Limb (tissue), 2 donors: ENCODE measurements around the gene PVR.
"Not testable (repeated sequence)": the region's sequence is repeated elsewhere in the genome, so short reads cannot be mapped to it uniquely, and the experiment has no call there.

Experiments used
- DNase-seq, 2 donors: peaks; one replicate each; pipeline ENCODE4 v3.0.0-alpha.2; 2016; ENCODE audit errors: extremely low spot score in 2 of 2

The PVR gene

DNA sequence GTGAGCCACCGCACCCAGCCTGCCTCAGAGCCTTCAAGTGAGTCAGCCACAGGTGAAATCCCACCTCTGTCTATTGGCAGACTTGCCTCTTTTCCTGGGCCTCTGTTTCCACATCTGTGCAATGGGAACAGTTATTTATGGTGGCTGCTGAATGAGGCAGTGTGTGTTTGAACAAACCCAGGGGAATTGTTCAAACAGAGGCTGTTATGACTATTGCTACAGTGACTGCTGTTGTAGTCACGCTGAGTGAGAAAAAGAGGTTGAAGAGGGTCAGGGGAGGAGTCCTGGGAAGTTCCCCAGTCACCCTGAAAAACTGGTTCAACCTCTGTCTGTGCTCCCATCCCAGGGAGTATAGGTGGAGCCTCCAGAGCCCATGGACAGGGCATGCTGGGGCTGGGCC is 27.7 kb downstream of the PVR start, which contains the start of gene CEACAM19:
CEACAM19 (plus strand) TSS at position 83 of the 400 bp plus-strand sequence. CDS start 450 bp downstream, outside the sequence.
- no peak for DNase-seq

DNA sequence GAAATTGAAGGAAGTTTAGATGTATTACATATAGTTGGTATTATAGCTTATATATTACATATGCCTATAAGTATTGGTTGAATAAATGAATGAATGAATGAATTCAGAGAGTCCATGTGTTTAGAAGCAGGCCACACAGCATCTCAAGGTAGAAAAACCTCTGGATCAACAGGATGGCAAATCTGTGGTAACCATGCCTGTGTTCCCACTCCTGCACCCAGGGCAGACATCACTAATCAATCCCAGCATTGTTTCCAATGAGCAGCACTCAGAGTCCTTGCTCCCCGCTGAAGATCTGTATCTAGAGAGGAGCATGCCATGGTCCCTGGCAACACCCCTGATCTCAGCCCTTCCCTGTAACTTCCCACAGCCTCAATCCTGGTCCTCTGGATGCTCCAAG is 28.5 kb downstream of the PVR start:
- no peak for DNase-seq

DNA sequence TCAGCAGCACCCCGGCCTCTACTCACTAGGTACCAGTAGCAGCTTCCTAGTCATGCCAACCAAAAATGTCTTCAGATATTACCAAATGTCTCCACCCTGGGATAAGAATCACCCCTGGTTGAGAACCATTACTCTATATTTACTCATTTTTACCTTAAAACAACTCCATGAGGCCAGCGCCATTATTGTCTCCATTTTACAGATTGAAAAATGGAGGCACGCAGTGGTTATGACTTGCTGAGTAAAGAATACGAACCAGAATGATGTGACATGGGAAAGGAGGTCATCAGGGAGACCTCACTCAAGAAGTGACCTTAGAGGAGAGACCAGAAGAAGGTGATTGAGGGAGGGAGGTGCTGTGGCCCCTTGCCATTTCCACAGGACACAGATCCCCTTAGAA is 29.8 kb downstream of the PVR start:
- no peak for DNase-seq

DNA sequence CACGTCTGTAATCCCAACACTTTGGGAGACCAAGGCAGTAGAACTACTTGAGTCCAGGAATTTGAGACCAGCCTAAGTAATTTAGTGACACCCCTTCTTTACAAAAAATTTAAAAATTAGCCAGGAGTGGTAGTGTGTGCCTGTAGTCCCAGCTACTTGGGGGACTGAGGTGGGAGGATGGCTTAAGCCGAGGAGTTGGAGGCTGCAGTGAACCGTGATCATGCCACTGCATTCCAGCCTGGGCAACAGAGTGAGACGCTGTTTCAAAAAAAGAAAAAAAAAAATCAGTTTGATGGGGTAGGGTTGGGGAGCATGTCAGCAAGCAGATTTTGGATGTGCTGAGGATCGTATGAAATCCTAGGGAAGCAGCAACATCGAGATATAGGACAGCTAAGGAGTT is 31.8 kb downstream of the PVR start:
- no peak for DNase-seq

DNA sequence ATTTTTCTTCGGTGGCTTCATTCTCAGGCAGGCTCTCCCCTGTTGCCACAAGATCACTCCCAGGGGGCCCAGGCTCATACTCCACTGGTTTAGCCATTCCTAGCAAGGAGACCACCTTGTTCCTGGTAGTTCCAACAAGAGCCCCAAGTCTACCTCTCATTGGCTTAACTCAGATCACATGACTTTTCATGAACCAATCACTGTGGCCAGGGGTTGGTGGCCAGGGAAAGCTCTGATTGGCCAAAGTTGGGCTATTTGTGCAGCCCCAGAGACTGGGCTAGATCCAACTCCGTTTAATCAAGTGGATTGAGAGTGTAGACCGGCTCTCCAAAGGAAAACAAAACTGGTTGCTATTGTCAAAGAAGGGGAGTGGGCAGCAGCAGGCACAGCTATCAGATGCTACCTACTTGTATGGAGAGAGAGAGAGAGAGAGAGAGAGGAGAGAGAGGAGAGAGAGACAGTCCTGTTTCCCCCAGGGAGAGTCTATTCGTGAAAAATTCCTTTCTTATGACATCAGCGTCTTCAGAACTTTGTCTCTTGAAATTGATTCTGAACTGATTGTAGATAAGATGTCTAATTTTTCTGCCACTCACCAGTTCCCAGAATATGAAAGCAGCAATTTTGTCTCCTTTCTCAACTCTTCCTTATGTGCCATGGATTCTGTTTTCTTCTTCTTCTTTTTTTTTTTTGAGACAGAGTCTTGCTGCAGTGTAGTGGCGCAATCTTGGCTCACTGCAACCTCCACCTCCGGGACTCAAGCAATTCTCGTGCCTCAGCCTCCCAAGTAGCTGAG is 33.5 kb downstream of the PVR start:
- no peak for DNase-seq

DNA sequence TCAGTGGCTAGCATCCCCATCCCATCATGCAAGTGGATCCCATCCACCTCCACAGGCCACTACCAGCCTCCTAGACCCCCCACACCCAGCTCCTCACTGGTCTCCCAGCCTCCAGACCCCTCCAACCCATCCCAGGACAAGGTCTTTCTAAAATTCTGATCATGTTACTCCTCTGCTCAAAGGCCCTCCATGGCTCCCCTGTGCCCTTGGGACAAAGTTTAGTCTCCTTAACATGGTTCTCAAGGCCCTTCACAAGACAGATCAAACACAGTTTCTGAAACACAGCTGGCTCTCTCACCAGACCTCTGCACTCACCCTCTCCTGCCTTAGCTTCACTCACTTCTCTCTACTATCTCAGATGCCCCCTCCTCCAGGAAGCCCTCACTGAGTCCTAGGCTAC is 36.8 kb downstream of the PVR start:
- DNase-seq = no peak

DNA sequence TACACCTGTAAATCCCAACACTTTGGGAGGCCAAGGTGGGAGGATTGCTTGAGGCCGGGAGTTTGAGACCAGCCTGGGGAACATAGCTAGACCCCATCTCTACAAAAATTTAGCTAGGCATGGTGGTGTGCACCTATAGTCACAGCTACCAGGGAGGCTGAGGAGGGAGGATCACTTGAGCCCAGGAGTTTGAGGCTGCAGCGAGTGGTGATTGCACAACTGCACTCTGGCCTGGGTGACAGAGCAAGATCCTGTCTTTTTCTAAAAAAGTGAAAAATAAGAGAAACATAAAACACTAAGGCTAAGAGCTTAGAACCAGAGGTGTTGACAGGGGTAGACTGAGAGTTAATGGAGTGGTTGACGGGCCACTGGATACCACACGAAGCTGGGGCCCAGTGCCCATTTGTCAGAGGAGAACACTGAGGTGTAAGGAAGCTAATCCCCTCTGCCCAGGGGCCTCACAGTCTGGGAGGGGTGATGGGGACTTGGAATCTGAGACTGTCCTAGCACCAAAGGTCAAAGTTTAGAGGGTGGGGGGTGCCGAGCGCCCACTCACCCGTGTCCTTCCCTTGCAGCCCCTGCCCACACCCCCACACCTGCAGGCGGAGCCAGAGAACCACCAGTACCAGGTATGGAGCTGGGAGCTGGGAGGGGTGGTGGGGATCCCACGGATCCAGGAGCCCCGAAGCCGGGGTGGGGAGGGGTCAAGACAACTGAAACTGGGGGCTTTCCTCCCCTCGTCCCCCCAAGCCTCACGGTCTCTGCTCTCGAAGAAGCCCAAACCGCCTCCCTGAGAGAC is 38.5 kb downstream of the PVR start:
- no peak for DNase-seq

DNA sequence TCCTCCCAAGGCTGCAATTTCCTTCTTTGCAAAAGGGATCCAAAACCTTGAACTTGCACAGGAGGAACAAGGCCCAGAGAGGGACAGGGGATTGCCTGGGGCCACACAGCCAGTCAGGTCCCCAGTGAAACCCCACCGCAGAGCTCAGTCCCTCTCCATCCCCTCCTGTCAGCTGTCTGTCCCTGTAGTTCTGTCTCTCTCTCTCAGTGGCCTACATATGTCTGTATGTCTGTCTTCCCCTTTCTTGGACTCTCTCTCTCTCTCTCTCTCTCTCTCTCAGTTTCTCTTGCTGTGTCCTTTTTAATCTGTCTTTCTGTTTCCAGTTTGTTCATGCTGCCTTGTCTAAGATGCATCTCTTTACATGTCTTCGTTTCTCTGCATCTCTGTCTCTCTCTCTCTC is 39.1 kb downstream of the PVR start:
- no peak for DNase-seq

DNA sequence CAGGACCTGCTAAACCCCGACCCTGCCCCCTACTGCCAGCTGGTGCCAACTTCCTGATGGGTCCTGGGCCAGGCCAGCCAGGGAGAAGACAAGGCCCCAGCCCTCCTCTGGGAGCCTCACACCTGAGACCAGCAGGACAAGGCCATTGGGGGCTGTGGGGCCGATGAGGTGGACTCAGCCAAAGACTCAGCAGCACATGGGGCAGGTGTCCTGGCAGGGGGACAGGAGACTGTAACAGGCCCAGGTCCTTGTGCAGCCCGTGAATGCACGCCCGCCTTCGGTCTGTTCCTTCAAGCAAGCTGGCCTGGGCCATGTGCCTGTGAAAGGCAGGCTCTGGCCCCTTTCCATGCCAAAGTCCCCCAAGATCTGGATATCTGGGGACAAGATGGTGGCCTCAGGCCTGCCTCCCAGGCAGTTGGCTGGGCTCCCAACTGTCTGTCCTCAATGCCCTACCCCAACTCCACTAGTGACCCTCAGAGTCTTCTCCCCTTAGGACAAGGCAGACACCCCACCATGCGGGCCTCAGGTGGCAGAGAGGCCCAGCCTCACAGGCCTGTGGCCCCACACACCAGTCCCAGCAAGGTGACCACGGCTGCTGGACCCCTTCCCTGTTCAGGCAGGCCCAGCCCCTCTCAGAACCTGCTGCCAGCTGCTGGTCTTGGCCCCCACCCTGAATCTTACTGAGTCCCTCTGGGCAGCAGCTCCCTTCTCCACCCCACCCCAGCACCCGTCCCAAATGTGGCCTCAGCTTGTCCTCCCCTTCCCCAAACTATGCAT is 39.9 kb downstream of the PVR start:
- DNase-seq = no peak

DNA sequence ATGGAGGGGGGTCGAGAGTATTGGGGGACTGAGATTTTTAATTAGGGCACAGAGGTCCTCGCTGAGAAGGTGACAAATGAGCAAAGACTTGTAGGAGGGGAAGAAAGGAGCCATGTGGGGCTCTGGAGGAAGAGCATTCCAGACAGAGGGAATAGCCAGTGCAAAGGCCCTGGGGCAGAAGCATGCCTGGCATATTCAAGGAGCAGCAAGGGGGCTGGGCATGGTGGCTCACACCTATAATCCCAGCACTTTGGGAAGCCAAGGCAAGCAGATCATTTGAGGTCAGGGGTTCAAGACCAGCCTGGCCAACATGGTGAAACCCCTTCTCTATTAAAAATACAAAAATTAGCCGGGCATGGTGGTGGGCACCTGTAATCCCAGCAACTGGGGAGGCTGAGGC is 40.7 kb downstream of the PVR start:
- not testable (repeated sequence) for DNase-seq

DNA sequence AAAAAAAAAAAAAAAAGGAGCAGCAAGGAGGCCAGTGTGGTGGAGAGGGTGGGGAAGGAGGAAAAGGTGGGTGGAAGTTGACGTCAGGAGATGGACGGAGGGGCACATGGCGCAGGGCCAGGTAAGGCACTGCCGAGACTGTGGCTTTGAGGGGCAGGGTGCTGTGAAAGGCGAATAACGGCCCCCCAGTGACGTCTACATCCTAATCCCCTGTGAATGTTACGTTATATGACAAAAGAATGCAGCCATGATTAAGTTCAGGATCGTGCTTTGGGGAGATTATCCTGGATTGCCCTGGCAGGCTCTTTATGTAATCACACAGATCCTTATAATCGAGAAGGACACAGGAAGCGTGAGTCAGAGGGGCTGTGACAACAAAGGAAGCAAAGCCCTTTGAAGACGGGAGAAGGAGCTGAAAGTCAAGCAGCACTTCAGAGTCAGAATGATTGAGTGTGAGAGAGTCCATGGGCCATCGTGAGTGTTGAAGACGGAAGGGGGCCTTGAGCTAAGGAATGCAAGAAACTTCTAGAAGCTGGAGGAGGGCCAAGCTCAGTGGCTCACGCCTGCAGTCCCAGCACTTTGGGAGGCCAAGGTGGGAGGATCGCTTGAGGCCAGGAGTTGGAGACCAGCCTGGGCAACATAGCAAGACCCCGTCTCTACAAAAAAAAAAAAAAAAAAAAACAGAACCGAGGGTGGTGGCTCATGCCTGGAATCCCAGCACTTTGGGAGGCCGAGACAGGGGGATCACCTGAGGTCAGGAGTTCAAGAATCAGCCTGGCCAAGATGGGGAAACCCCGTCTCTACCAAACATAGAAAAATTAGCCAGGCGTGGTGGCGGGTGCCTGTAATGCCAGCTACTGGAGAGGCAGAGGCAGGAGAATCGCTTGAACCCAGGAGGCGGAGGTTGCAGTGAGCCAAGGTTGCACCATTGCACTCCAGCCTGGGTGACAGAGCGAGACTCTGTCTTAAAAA is 41.5 kb downstream of the PVR start:
- no peak for DNase-seq

DNA sequence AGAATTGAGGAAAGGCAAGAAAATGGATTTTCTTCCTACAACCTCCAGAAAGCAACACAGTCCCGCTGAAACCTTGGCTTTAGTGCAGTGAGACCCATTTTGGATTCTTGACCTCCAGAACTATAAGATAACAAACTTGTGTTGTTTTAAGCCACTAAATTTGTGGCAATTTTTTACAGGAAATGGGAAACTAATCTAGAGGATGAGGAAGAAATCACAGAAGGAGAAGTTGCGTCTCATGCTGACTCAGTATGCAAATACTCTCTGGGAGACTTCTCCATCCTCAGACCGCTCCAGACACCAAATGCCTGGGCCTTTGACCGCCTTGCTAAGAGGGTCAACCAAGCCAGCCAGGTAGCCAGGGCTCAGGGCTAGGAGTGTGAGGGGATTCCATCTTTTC is 42.2 kb downstream of the PVR start:
- no peak for DNase-seq

DNA sequence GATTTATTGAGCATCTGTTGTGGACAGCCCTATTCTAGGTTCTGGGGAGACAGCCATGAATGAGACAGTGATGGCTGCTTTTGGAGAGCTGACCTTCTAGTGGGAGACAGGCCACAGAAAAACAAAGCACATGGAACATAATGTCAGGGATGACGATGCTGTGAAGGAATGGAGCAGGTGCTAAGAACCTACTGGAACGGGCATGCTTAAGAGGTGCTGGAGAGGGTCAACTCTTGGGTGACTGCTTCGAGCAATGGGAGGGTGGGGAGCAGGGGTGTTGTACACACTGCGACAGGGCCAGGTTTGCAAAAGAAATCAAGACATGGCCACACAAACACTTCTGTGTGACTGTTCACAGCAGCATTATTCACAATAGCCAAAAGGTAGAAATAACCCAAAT is 43.2 kb downstream of the PVR start:
- DNase-seq = no peak

DNA sequence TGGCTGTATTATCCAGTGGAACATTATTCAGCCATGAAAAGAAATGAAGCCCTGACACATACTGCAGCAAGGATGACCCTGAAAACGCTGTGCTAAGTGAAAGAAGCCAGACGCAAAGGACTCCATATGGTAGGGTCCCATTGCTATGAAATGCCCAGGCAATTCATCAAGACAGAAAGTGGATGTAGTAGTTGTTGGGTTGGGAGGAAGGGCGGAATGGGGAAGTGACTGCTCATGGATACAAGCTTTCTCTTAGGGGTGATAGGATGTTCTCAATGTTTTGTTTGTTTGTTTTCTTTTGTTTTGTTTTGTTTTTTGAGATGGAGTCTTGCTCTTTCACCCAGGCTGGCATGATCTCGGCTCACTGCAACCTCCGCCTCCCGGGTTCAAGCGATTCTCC is 44.2 kb downstream of the PVR start:
- DNase-seq = no peak

DNA sequence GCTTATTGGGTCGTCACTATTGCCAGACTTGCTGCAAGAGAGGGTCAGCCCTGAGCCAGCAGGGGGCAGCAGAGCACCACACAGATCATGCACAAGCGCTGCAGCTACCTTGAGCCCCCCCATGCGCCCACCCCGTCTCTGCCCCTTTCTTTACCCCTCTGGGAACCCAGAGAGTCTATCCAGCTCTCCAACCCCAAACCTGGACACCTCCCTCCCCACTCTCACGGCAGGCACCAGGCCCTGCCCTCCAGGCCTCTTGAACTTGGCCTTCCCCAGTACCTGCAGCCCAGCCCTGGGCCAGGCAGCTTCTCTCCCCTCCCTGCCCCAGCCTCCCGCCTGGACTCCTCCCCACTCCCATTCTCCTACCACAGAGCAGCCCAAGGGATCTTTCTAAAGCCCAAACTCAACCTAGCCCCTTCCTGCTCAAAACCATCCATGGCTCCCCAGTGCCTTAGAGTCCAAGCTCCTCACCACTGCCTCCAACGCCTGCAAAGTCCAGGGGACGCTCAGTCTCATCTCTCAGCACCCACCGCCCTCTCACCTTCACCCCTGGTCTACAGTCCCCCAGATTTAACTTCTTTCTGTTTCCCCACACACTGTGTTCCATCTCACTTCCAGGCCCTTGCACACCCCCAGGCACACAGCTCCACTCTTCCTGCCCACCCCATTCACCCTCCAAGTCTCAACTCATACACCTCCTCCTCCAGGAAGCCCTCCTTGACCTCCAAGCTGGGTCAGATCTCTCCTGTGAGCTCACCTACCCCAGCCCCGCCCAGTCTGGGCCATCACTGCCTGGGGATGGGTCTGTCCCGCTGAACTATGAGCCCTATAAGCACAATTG is 45.8 kb downstream of the PVR start:
- DNase-seq = peak; percentile 68 to 89

DNA sequence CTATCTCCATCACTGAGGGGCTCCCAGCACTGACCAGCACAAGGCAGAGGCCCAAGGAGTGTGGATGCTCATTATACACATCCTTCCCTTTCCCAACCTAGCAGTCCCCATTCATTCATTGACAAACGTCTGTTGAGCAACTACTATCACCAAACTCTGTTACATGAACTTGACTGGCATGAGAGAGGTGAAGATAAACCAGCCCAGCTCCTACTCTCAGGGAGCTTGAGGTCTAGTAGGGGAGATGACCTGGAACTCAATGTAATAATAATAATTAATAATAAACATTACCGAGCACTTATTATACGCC is 46.4 kb downstream of the PVR start:
- no peak for DNase-seq

DNA sequence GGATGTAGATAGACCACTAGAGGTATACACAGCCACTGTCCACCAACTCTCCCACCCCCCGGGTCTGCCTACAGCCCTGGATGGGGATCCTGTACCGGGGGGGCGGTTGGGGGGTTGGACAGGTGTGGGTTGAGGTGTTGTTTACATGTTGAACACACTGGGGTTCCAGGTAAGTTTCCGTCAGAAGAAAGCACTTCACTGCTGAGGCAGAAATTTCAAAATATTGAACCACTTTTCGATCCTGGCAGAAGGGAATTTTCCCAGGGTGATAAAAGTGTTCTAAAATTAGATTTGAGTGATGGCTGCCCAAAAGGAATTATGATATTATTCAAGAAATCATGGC is 48.6 kb downstream of the PVR start:
- no peak for DNase-seq

DNA sequence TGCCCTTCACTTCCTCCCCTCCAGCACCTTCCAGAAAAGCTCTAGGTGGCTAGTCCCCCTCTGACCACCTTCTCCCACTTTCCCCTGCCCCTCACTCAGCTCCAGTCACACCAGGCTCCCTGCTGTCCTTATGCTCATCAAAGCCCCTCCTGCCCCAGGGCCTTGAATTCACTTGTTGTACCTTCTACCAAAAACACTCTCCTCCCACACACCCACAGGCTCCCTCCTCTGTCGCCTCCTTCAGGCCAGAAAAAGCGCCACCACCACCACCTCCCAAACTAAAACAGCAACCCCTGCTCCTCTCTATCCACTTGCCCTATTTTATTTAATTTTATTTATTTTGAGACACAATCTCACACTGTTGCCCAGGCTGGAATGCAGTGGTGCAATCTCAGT is 50.5 kb downstream of the PVR start:
- no peak for DNase-seq

DNA sequence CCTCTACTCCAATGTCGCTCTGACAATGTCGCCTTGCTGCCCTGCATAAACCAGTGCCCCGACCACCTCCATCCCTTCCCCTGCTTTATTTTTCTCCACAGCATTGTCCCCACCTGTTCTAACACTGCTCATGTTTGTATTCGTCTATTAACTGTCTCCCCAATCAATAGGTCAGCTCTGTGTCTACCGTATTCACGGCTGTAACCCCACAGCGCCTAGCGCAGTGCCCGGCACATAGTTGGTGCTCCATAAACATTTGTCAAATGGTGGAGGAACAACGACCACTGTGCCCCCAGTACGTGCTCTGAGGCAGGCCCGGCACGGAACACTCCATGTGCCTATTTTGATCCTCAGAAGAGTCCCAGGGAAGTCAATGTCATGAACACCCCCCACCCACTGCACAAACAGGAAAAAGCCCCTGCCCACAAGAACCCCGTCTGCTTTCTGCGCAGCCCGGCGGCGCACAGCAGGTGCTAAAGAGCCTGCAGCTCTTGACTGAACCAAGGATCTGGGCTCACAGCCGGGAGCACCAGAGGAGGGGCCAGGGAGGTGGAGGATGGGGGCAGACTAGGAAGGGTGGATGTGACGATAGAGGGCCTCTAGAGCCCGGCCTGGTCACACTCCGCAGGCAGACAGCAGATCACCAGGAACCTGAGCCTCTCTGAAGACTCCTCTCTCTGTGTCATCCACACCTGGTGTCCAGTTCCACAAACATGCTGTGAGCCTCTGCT is 53.4 kb downstream of the PVR start:
- DNase-seq = no peak

DNA sequence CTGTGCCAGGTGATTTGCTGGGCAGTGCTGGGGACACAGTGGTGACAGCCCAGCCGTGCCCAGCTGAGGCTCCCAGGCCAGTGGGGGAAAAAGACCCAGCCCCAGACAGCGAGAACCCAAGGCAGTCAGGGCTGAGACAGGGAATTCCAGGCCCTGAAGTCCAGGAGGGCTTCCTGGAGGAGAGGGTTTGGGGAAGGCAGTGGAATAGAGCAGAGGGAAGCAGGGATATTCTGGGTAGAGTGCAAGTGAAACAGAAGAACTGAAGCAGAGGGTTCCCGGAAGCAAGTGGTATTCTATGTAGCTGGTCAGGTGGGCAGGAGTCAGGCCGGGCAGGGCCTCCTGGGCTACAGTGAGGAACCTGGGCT is 53.9 kb downstream of the PVR start:
- no peak for DNase-seq
